Vagina (tissue), 2 donors: ENCODE data around the gene DOK7.

ENCODE experiments used
- POLR2A ChIP-seq, 2 donors: fragments of 450-650 bp; IDR thresholded peaks; one replicate each; pipeline ENCODE4 v1.6.1; 2017; ENCODE audit warnings: antibody characterized with exemption in 2 of 2, mild to moderate bottlenecking in 2 of 2, moderate library complexity in 2 of 2
- POLR2AphosphoS5 ChIP-seq, 2 donors: sonication (generic); formaldehyde crosslinking; IDR thresholded peaks; one replicate each; pipeline ENCODE4 v1.9.0; 2017; ENCODE audit warnings: antibody characterized with exemption in 2 of 2, mild to moderate bottlenecking in 2 of 2, low read depth in 1 of 2; ENCODE audit not compliant: insufficient read depth in 1 of 2
- TF ChIP-seq, protein P1 (sequence below), 3 experiments: fragments of 450-650 bp in 2 of 3; fragments of 200-600 bp in 1 of 3; sonication (generic) in 1 of 3; IDR thresholded peaks; one replicate each; pipeline ENCODE4 v1.5.1; 2017 to 2019; ENCODE audit warnings: antibody characterized with exemption in 3 of 3, mild to moderate bottlenecking in 2 of 3, moderate library complexity in 2 of 3

DNA sequence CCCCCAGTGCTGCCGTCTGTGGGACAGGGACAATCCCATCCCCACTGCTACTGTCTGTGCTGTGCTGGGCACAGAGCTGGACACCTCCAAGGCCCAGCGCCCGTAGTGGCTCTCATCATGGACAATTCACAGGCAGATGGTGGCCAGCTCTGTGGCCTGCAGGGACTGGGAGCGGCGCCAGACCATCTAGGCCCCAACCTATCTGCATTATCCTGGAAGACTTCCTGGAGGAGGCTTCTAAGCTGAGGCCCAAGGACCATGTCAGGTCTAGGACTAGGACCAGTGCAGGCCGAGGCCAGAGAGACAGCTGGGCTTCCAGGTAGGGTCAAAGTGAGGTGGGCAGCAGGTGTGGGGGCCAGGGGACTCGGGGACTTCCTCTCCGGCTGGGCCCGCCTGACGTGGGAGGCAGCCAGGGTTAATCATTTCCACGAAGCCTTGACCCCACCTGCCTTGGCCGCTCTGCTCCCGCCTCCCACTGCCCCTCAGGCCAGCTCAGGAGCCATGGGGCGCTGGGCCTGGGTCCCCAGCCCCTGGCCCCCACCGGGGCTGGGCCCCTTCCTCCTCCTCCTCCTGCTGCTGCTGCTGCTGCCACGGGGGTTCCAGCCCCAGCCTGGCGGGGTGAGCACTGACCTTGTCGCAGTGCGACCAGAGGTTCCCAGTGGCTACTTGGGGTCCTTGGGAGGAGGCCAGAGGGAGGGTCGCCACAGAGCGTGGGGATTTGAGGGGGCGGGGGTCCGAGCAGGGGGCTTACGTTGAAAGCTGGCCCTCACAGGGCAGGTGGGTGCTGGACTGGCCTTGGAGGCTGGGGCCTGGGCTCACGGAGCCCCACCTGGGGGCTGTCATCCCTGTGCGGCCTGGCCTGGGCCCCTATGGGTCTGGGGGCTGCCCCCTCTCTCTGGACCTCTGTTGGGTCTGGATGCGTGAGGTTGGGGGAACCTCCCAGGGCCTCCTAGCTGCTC lies 21.3 kb upstream of the DOK7 start, which contains the start of gene HGFAC:
- TF ChIP-seq, protein P1, sequence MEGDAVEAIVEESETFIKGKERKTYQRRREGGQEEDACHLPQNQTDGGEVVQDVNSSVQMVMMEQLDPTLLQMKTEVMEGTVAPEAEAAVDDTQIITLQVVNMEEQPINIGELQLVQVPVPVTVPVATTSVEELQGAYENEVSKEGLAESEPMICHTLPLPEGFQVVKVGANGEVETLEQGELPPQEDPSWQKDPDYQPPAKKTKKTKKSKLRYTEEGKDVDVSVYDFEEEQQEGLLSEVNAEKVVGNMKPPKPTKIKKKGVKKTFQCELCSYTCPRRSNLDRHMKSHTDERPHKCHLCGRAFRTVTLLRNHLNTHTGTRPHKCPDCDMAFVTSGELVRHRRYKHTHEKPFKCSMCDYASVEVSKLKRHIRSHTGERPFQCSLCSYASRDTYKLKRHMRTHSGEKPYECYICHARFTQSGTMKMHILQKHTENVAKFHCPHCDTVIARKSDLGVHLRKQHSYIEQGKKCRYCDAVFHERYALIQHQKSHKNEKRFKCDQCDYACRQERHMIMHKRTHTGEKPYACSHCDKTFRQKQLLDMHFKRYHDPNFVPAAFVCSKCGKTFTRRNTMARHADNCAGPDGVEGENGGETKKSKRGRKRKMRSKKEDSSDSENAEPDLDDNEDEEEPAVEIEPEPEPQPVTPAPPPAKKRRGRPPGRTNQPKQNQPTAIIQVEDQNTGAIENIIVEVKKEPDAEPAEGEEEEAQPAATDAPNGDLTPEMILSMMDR (IDR thresholded peaks at IDR 0.05): no peak
- TF ChIP-seq POLR2A (IDR thresholded peaks at IDR 0.05) (no peak), POLR2AphosphoS5 (IDR thresholded peaks at IDR 0.05; ENCODE audit: insufficient read depth in 1 of 2, low read depth in 1 of 2) (no peak)
